Smooth muscle cell (in vitro differentiated cells): ENCODE measurements around the gene METTL2B. TPM values are rescaled to one million over a fixed set of nuclear protein-coding genes. Genes with fewer than 3 reads are reported as not detected.

ENCODE experiments used
- DNase-seq: peaks from one replicate; lab custom pipeline; 2025; ENCODE audit not compliant: unreplicated experiment; lab: John Stamatoyannopoulos, UW
- H2AFZ ChIP-seq: fragments of 200-600 bp; sonication (generic); 2 replicates; pipeline ENCODE4 v1.6.0; 2016; ENCODE audit warnings: antibody characterized with exemption, low read depth, mild to moderate bottlenecking
- H3F3A ChIP-seq: fragments of 200-600 bp; sonication (generic); 2 replicates; pipeline ENCODE4 v1.6.0; 2017; ENCODE audit warnings: antibody characterized with exemption, low read depth
- H3K27ac ChIP-seq: fragments of 200-600 bp; sonication (generic); 2 replicates; pipeline ENCODE4 v1.5.1; 2016; ENCODE audit warnings: low read depth, mild to moderate bottlenecking
- H3K27me3 ChIP-seq: fragments of 200-600 bp; sonication (generic); 2 replicates; pipeline ENCODE4 v1.6.1; 2016; ENCODE audit warnings: low read depth, mild to moderate bottlenecking
- H3K36me3 ChIP-seq: fragments of 200-600 bp; sonication (generic); 2 replicates; pipeline ENCODE4 v1.5.1; 2016; ENCODE audit warnings: low read depth
- H3K4me1 ChIP-seq: fragments of 200-600 bp; sonication (generic); 2 replicates; pipeline ENCODE4 v1.5.1; 2016; ENCODE audit warnings: low read depth
- H3K4me2 ChIP-seq: fragments of 200-600 bp; sonication (generic); 2 replicates; pipeline ENCODE4 v1.6.0; 2016; ENCODE audit warnings: mild to moderate bottlenecking
- H3K4me3 ChIP-seq: fragments of 200-600 bp; sonication (generic); 2 replicates; pipeline ENCODE4 v1.5.1; 2016; ENCODE audit warnings: mild to moderate bottlenecking
- H3K79me2 ChIP-seq: fragments of 200-600 bp; sonication (generic); 2 replicates; pipeline ENCODE4 v1.6.0; 2016; ENCODE audit warnings: low read depth, mild to moderate bottlenecking
- H3K9ac ChIP-seq: fragments of 200-600 bp; sonication (generic); 2 replicates; pipeline ENCODE4 v1.6.0; 2016; ENCODE audit warnings: low read depth
- H3K9me3 ChIP-seq: fragments of 200-600 bp; sonication (generic); replicated peaks from 2 replicates; pipeline ENCODE4 v1.5.1; 2016; ENCODE audit warnings: low read depth
- H4K20me1 ChIP-seq: fragments of 200-600 bp; sonication (generic); 2 replicates; pipeline ENCODE4 v1.6.0; 2016; ENCODE audit warnings: low read depth
- CTCF ChIP-seq: fragments of 200-600 bp; sonication (generic); IDR thresholded peaks from 2 replicates; pipeline ENCODE4 v1.5.1; 2017; ENCODE audit warnings: borderline replicate concordance, mild to moderate bottlenecking, antibody characterized with exemption; ENCODE audit not compliant: insufficient read depth, poor library complexity, severe bottlenecking
- WGBS: methylation state at CpG from one replicate; pipeline ENCODE4 v1.1.7; 2016; ENCODE audit warnings: low lambda C conversion rate; 5-methylcytosine and 5-hydroxymethylcytosine counted together
- polyA plus RNA-seq: library from polyadenylated mRNA; unstranded; fragments of >200 nt; fragmentation: Nextera tagmentation; extraction: Ambion mirVana; gene quantifications from 2 replicates; pipeline ENCODE4 v1.2.1, GENCODE V29; 2016
- total RNA-seq: library from RNA; depleted of rRNA; stranded (reverse); fragments of >200 nt; gene quantifications from 2 replicates; pipeline ENCODE4 v1.2.3, GENCODE V29; 2014

METTL2B gene
- total and polyA plus RNA-seq, 2 experiments from 2014 or later: 11.9 to 25.7 TPM

DNA sequence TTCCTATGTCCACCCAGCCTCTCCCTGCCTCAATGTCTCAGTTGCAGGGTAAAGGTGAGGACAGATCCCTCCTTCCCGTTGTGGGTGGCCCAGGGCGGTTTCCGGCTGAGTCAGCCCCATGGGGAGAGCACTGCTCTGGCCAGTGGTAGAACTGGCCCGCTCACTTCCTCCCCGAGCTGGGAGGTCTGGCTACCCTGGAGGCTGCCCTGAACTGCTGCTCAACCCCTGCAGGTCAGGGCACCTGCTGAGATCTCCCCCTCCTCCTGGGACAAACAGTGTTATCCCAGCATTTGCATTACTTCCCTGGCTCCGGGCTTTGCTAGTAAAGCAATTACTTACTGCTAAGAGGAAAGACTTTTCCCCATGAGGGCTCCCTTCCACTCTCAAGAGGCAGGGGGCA is 45.3 kb upstream of the METTL2B start:
- Histone ChIP-seq H3K9me3 (no peaks in the 10 kb centered on the region), H3K79me2 (no peaks in the 10 kb centered on the region), H3K27me3 (no peaks in the 10 kb centered on the region), H3K4me1 (no peaks in the 10 kb centered on the region), H3F3A (no peaks in the 10 kb centered on the region), H3K4me2 (no peak overlapping the region), H3K9ac (no peak overlapping the region), H4K20me1 (no peaks in the 10 kb centered on the region), H3K4me3 (no peak overlapping the region), H2AFZ (no peak overlapping the region), H3K36me3 (no peaks in the 10 kb centered on the region), H3K27ac (no peak overlapping the region)
- DNase-seq: no peak
- 63% methylated on average over 4 of the region's 6 CpGs for WGBS
- no peak for TF ChIP-seq CTCF

GRCh38 chr7:128431754-128432153 is 44.8 kb upstream of the METTL2B start:
- TF ChIP-seq CTCF: no peak
- Histone ChIP-seq H3K9me3 (no peaks in the 10 kb centered on the region), H3K79me2 (no peaks in the 10 kb centered on the region), H3K4me3 (no peak overlapping the region), H3K27ac (no peak overlapping the region), H2AFZ (no peak overlapping the region), H3F3A (no peaks in the 10 kb centered on the region), H3K36me3 (no peaks in the 10 kb centered on the region), H3K4me1 (no peaks in the 10 kb centered on the region), H4K20me1 (no peaks in the 10 kb centered on the region), H3K9ac (no peak overlapping the region), H3K4me2 (no peak overlapping the region), H3K27me3 (no peaks in the 10 kb centered on the region)
- 83% methylated on average over 2 of the region's 2 CpGs for WGBS
- no peak for DNase-seq

GRCh38 chr7:128434413-128435326 is 41.9 kb upstream of the METTL2B start:
- DNase-seq: no peak
- no peaks in the 10 kb centered on the region for H4K20me1 ChIP-seq
- no peaks in the 10 kb centered on the region for H3K4me1 ChIP-seq
- H3K9ac ChIP-seq: no peak overlapping the region
- TF ChIP-seq CTCF: no peak
- no peaks in the 10 kb centered on the region for H3K79me2 ChIP-seq
- no peak overlapping the region for H2AFZ ChIP-seq
- no peaks in the 10 kb centered on the region for H3K27me3 ChIP-seq
- H3K9me3 ChIP-seq: no peaks in the 10 kb centered on the region
- H3K27ac ChIP-seq: no peak overlapping the region
- no peak overlapping the region for H3K4me3 ChIP-seq
- WGBS: 68% methylated on average over 4 of the region's 4 CpGs
- no peak overlapping the region for H3K4me2 ChIP-seq
- H3K36me3 ChIP-seq: no peaks in the 10 kb centered on the region
- no peaks in the 10 kb centered on the region for H3F3A ChIP-seq

DNA sequence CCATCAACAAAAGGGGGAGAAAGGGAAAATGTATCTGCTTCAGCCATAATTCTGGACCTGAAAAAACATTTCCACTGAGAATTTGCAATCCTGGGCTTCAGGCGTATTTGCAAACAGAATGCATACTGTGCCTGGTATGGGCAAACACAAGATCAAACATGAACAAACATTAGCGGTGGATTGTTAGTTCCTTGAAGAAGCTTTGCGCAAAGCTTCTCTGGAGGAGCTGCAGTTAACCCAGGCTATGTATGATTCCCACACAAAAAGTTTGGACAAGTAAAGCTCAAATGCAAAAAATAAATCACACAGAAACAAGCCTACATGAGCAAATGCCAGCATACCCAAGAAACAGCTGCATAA is 41.2 kb upstream of the METTL2B start:
- Histone ChIP-seq H3K4me2 (no peak overlapping the region), H3K79me2 (no peaks in the 10 kb centered on the region), H4K20me1 (no peaks in the 10 kb centered on the region), H3K9ac (no peak overlapping the region), H3F3A (no peaks in the 10 kb centered on the region), H2AFZ (peak overlapping the region; percentile 76), H3K27me3 (no peaks in the 10 kb centered on the region), H3K9me3 (no peaks in the 10 kb centered on the region), H3K36me3 (no peaks in the 10 kb centered on the region), H3K4me1 (no peaks in the 10 kb centered on the region), H3K4me3 (no peak overlapping the region), H3K27ac (no peak overlapping the region)
- DNase-seq: no peak
- 61% methylated on average over 3 of the region's 3 CpGs for WGBS
- TF ChIP-seq CTCF: no peak
